ENCODE results near the gene AGAP3.
A peak's percentile ranks its signal among the peaks of the same experiment; 100 is the strongest.

The AGAP3 gene

DNA sequence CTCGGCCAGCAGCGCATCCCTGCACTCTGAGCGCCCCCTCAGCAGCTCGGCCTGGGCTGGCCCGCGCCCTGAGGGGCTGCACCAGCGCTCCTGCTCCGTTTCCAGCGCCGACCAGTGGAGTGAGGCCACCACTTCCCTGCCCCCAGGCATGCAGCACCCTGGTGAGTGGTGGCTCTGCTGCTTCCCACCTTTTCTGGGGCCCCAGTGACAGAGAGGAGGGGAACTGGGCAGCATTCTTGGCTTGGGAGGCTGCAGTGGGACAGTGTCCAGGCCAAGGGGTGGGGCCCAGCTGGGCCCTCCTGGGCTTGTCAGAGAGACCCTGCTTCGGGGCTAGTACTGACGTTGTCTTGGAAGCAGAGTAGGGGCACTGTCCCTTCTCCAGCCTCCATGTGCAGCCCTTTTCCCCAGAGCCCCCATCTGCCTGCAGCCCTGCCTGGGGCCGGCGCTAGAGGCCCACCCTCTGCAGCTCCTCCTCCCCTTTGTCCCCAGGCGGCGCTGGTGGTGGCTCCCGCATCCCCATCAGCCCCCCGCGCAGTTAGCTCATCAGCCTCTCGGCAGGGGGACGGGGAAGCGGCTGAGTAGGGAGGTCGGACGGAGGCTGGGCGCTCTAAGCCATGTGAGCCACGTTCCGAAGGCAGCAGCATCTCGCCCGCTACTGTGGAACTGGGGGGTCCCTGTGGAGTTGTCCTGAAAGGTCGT is 52.0 kb downstream of the AGAP3 start:
- DNase-seq = no peak

DNA sequence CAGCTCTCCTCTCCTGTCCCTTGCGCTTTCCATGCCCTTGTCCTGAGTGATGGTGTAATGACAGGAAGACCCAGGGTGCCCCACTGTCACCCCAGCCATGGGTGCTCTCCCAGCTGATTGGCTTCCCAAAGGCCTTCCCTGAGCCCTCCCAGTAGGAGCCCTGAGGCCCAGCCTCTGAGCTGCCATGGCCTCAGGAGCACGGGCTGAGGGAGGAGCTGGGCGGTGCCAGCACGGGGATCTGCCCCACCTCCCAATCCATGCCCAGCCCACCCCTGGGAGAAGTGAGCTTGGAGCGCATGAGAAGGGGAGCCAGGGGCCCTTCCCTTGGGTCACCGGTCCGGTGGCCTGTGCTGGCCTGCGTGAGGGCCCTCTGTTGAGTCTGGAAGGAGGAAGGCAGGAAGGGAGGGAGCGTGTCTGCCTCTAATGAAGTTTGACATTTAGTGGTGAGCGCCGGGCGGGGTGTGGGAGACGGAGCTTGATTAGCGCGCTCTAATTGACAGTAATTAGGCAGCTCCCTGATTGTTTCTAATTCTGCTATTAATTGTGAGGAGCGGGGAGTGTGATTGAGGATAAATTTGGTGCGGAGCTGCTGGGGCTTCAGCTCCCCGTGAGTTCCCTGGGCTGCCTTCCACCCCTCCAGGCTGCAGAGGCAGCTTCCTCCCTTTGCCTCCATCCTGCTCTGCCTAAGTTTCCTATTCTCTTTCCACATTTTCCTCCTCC is 53.0 kb downstream of the AGAP3 start:
- no peak for DNase-seq

DNA sequence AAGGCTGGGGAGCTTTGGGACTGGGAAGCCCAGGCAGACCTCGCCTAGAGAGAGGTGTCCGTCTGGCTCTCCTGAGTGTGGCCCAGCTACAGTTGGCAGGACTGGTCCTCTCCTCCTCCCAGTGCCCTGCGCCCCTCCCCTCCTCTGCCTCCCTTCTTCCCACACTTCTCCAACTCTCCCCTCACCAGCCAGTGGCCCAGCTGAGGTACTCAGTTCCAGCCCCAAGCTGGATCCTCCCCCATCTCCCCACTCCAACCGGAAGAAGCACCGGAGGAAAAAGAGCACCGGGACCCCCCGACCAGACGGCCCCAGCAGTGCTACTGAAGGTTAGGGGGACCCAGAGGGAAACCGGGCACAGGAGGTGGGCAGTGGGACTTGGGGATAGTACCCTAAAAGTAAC is 53.5 kb downstream of the AGAP3 start:
- no peak for DNase-seq

DNA sequence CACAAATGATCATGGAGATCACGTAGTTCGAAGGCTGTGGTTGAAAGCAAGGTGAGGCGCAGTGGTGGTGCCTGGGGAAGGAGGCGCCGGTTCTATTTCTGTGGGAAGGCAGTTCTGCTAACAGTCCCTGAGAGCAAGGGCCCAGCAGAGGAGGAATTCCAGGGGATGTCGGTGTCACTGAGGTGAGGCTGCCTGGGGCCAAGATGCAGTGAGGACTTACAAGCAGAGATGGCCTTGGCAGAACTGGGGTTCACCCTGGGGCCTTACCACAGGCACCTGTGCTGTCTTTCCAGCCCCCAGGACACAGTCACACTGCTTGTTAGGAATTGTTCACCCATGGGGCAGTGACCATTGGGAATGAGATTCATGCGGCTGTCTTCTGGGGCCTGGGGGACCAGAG is 54.6 kb downstream of the AGAP3 start:
- no peak for DNase-seq

DNA sequence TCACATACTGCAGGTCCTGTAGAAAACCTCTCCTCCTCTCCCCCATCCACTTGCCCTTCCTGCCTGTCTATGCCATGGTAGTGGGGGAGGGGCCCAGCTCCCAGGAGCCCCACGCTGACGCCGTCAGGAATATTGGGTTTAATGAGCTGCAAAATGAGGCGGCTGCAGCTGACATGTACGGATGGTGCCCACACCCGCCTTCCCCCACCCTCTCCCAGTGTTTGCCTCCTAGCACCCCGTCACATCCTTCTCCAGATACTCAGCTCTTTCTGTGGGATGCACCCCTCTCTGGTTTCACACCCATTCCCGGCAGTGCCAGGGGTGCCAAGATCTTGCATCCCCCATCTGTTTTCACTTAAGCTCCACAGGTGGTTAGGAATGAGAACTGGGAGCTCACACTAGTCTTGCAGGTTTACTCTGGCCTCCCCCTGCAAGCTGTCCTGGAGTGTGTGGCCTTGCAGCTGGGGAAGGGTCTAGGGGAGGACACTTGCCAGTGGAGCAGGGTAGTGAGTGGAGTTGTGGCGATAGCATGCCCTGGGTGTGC is 55.1 kb downstream of the AGAP3 start:
- DNase-seq = no peak

GRCh38 chr7:151141855-151142685 is 55.8 kb downstream of the AGAP3 start:
- no peak for DNase-seq

DNA sequence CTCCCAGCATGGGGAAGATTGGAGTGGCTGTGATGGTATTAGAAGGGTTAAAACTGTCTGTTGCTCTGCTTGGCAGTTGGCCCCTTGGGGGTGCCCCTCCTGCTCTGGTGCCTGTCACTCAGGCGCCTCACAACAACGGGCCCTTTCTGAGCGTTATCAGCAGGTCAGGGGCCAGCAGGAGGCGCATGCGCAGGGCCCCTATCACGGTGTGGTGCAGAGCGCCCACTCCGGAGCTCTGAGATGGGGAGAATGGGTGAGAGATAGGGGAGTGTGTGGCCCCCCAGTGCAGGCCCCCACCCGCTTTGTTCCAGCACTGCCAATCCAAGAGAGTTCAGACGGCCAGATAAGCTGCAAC is 56.4 kb downstream of the AGAP3 start:
- DNase-seq = no peak

- no peak for DNase-seq
Measured at GRCh38 chr7:151143261-151144015, 57.2 kb downstream of the AGAP3 start.

- no peak for DNase-seq
Measured at GRCh38 chr7:151144387-151144786, 58.1 kb downstream of the AGAP3 start.

DNA sequence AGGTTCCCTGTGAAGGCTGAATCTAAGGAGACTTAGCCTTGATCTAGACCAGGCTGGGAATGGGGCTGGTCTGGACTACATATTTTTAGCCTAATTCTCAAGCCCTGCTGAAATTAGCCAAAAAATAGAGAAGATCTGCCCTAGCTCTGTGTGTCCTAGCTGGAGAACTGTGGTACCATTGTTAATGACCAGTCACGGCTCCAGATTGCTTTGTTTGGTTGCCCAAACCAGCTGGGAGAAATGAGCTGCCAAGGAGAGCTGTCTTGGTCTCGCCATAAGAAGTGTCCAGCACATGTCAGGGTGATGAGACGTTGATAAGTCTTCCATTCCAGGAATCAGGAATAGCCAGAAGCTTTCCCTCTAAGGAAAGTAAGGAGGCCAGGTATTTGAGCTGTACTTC is 60.5 kb downstream of the AGAP3 start:
- DNase-seq = no peak

- DNase-seq = no peak
Measured at GRCh38 chr7:151148319-151149259, 62.3 kb downstream of the AGAP3 start.

DNA sequence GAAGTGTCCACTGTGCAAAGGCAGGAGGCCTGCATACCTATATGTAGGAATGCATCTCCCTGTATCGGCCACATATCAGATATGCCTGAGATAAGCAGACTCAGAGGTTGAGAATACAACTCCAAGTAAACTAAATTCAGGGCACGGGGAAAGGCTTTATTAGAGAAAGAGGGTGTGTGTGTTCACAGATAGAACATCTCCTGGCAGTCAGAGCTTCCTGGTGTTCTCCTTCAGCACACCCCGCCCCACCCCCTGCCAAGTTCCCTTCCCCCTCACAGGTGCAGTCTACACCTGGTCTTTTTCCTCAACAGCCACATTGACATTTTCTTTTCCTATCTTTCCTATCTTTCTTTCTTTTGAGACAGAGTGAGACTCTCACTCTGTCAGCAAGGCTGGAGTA is 64.1 kb downstream of the AGAP3 start:
- DNase-seq = no peak

GRCh38 chr7:151152643-151153513 is 66.6 kb downstream of the AGAP3 start:
- no peak for DNase-seq

- no peak for DNase-seq
Measured at GRCh38 chr7:151157645-151158329, 71.5 kb downstream of the AGAP3 start.

GRCh38 chr7:151161757-151162156 is 75.5 kb downstream of the AGAP3 start:
- DNase-seq = no peak

DNA sequence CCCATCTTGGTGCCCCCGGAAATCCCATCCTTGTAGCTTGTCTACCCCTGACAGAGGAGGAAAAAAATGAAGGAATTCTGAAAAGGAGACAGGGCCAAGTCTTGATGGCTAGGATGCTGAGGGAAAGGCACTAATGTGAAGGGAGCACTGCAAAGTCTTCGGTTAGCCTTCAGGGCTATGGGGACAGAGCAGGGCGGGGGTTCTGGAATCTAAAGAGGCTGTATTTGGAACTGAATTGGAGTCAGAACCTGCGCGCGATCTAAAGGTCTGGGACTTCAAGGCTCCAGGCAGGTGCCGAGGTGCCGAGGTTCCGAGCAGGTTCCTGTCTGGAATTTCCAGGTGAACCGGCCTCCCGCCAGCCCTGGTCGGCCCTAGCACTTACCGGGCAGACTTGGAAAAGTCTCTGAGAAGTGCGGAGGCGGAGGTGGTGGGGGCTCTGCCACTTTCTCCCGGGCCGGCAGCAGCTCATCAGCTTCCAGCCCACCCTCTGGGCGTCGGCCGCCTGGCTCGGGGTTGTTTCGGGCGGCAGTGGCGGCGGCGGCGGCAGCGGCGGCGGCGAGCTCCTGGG is 80.4 kb downstream of the AGAP3 start:
- DNase-seq = no peak

DNA sequence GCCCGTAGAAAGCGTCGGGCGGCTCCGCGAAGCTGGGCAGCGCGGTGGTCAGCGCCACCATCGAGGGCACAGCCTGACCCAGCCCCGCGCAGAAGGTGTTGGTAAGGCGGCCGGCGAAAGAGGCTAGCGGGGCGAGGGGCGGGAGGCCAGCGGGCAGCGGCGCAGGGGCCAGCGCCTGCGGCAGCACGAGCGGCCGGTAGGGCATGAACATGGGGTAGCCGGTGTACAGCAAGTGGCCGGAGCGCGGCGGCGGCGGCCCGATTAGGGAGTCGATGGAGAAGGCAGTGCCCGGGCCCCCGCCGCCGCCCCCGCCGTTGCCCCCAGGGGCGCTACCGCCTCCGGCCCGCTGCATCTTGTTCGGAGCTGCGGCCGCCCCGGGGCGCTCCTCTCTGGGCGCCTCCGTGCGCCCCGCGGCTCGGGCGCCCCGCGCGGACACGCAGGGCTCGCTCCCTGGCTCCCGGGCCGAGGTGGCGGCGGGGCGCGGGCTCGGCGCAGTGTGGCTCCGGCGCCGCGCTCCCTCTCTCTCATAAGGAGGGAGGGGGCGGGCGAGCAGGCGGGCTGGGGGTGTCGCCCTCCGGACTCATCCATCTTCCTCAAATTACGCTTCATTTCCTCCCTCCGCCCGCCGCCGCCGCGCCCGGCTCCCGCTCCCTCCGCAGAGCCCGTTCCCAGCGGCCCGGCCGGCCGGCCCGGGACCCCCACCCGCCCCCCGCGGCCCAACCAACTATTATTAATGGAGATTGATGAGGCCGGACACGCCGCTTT is 81.1 kb downstream of the AGAP3 start, which contains the start of gene GBX1:
Gene GBX1 (minus strand): TSS at position 498 of the 765 bp plus-strand sequence. CDS start 146 bp downstream, at position 352.
- peak; percentile 18 for DNase-seq

DNA sequence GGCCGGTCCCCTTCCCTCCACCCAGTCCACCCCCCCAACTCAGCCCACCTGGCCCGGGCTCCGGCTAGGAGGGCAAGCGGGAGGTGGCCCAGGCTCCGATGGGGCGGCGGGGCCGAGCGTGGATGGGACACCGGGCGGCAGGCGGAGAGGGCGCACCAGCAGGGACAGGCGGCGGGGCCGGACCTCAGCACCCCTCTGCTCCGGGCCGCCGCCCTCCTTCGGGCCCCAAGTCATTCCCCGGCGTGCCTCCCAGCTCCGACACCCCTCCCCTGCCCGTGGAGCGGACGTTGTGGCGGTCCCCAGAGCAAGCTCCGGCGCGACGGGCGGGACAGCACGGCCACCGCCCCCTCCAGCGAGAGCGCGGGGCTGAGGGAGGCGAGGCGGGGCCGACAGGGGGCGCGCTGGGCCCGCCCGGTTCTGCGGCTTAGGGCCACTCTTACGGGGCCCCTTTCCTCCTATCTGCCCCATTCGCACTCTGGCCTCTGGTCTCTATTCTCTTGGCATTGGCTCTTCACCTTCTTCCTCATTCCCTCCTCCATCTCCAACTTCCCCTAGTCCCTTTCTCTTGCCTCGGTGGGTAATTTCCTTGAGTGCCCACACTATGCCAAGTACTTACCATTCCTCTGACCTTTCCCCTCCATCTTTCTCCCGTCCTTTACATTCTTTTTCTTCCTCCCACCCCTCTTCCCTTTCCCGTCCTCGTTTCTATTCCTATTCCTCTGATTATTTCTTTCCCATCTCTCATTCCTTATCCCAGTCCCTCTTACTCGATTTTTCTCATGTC is 81.9 kb downstream of the AGAP3 start:
- DNase-seq = peak; percentile 23

Data from NCI-H146 (cell line).